CD4-positive, alpha-beta T cell treated with Interleukin-17A for 4 hours (primary cell): ENCODE results near the gene FOXA3.
A peak's percentile ranks its signal among the peaks of the same experiment; 100 is the strongest.
"Not testable (repeated sequence)": the region's sequence is repeated elsewhere in the genome, so short reads cannot be mapped to it uniquely, and the experiment has no call there.

Source experiments
- DNase-seq: peaks from one replicate; pipeline ENCODE4 v3.0.0-alpha.2; 2020; ENCODE audit warnings: mixed read lengths

The FOXA3 gene

DNA sequence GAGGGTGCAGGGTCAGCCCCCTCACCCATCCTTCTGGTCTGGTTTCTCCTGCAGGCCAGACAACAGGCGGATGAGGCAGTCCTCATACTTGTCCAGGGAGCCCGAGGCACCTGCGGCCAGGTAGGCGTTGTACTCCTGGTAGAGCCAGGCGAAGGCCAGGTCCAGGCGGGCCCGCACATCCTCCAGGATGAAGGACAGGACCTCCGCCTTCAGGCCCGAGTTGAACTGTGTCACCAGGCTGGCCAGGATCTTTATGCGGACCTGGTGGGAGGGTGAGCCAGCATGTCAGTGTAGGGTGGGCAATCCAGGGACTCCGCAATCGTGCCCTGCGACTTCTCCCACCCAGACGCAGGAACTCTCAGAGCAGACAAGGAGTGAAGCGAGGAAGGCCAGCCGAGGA, 35.2 kb upstream of the FOXA3 start:
- no peak for DNase-seq

DNA sequence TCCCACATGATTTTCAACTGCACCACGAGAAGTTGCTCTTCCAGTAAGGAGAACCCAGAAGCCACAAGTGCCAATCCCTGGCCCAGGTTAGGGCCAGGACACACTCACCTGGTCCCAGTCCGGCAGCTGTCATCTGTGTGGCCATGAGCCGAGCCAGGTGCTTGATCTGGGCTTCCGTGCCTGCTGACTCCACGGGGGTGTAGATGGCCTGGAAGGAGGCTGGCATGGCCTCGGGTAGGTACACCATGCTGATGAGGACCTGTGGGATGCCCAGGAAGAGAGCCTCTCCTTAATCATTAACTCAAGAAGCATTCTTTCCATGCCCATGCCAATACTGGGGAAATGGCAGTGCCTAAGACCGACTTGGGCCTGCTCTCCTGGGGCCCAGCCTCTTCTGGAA, 29.2 kb upstream of the FOXA3 start:
- no peak for DNase-seq

DNA sequence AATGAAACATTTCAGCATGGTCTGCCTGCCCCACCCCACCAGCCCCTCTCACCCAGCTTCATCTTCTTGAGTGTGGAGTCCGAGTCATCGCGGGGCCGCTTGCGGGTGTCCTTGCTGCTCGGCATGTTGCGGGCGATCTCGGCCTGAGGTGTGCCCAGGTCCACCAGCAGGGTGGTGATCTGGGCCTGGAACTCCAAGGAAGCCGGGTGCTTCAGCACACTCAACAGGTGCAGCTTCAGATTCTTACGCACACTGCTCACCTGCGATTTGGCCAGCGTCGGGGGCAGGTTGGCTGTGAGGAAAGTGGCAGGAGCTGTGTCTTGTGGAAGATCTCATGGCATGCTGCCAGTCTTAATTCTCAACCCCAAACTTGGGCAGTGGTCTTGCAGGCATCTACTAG, 21.9 kb upstream of the FOXA3 start:
- no peak for DNase-seq

DNA sequence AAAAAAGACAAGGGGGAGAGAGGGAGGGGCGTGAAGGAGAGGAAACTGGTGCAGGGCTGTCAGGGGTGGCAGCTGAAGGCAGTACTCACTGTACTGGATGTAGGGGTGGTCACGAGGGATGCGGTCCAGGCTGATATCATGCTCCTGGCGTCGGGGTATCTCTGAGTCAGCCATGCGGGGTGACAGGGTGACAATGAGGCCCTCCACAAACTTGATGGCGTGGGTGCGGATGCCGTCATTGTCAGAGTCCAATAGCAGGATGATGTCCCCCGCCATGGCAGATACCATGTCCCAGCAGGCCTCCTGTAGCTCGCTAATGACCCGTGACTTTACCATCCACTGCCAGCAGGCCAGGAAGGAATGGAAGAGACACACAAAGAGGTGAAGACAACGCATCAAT, 16.5 kb upstream of the FOXA3 start:
- no peak for DNase-seq

DNA sequence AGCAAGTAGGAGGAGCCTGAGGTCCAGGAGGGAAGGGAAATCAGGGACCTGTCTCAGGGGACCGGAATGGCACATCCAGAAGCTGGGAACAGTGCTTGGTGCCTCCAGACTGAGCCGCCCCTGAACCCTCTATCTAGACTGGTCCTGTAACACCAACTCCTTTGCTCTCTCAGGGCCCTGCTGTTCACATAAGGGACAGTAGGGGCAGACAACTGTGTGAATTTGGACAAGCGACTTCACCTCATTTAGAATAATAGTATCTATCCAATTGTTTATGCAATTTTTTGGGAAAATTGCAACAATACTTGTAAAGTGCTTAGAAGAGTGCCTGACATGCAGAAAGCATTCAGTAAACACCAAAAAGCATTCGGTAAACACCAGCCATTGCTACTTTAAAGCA, 15.2 kb upstream of the FOXA3 start:
- DNase-seq = no peak

DNA sequence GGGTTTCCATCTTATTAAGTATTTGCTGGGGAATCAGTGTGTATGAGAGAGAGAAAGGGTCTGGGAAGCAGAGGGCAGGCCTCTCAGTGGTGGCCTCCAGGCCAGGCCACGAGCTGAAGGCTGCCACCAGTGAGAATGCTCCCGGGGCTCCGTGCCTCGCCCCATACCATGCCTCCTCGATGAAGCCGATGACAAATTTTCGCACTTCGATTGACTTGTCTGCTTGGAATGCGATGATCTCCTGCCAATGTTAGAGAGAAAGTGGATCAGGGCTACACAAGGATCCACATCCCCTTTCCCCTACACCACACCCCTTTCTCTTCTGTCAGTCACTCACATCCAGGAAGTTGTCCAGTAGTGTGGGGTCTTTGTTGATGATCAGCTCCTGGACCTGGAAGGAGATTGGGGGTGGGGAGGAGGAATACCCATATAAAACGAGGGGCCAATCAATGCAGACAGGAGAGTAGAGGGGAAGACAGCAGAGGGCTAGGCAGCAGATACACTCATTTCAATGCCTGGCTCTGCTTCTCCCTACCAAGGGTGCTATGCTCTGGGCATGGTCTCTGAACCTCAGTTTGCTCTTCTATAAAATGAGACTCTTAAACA, 11.9 kb upstream of the FOXA3 start:
- DNase-seq = no peak

DNA sequence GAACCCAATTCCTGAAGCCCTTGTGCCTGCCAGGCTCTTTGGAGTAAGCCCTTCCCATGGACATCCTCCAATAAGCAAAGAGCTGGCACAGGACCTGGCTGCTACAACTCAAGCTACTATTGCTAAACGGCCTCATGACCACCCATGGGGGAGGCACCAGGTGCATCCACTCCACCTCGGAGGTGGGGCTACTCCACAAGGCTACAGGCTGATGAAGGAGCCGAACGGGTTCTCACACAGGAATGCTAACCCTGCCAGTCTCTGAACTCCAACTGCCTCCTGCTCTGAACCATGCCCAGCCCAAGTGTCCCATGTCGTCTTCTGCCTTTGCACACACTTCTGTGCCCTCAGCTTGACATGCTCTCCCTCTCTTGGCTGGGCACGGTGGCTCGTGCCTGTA, 11.1 kb upstream of the FOXA3 start:
- no peak for DNase-seq

DNA sequence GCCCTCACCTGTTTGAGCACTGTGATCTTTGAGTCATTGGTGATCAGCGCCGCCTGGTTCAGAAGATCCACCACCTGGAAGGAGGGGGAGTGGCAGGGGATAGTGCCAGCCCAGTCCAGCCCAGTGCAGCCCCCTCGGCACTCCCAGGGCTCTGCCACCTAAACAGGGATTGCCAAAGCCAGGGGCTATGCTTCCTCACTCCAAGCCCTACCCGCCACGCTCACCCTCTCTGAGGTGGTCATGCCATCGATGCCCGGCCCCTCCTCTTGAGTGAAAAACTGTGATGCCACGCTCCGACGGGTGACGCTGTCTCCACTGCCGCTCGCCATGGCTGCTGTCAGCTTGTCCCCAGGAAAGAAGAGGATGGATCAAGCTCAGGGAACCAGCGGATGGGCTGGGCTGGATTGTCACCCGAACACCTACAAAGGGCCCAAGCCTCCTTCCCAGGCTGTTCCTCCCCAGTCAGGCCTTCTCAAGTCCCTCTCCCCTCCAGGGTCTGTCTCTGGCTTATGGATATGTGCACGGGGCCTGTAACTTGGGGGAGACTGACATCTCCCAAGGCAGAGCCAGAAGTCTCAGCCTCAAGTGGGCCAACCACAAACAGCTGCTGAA, 9.9 kb upstream of the FOXA3 start:
- DNase-seq = no peak

DNA sequence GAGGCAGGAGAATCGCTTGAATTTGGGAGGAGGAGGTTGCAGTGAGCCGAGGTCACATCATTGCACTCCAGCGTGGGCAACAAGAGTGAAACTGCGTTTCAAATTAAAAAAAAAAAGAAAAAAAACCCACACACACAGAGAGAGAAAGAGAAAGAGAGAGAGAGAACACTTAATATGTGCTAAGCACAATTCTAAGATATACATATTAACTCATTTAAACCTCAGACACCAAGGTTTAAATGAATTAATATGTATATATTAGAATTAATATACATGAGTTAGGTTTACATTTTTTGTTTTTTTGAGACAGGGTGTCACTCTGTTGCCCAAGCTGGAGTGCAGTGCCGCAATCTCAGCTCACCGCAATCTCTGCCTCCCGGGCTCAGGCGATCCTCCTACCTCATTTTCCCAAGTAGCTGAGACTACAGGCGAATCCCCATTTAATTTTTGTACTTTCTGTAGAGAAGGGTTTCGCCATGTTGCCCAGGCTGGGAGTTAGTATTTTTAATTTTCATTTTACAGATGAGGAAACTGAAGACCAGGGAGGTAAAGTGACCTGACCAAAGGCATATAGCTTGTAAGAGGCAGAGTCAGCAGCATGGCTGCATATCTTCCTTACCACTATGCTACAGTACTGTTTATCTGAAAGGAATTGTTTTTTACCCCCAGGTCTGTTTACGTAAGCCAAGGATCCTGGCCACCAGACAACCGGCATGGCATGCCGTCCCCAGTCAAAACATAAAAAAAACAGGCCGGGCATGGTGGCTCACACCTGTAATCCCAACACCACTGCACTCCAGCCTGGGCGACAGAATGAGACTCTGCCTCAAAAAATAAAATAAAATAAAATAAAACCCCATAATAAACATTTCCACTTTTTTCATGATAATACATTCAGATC, 3.5 kb upstream of the FOXA3 start:
- DNase-seq = no peak

DNA sequence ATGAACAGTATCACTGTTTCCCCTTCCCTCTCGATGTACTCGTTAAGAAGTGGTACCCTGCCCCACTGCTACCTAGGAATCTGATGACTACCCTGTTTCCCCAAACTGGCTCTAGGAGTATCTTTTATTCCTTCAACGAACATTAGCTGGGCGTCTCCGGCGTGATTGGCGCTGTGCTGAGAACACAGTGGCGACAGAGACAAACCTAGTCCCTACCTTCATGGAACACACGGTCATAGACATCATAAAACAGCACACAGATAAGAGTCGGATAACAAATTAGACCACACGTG, 1.9 kb upstream of the FOXA3 start:
- DNase-seq = no peak

DNA sequence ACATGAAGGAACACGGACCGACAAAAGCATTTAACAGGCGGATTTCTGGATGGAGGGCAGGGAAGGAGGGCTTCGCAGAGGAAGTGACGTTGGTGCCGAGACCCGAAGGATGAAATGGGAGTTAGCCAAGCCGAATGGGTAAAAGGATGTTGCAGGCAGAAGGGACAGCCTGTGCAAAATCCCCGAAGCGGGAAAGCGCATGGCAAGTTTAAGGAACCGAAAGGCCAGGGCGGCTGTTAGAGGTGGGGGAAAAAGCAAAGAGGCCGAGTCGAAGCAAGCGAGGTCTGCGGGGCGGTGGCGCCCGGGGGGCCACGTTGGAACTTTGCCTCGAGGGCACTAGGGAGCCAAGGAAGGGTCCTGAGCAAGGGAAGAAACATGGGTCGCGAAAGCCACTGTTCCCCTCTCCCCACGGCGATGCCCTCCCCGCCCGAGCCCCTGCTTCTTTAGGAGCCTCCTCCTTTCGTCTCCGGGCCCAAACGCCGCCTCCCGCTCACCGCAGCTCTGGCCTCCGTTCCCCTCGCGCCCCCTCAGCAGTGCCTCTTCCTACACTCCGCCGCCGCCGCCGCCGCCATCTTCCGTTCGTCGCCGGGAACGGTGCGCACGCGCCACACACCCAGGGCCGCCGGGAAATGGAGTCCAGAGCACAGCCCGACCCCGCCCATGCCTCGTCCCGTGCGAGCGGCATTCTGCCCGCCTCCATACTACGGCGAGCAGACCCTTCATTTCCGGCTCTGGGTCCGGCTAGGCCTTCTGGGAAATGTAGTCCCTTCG, 1.4 kb upstream of the FOXA3 start, which contains the start of gene SYMPK:
Gene SYMPK (minus strand): TSS at position 584 of the 771 bp plus-strand sequence. CDS start 8,652 bp downstream, outside the sequence.
- peak; percentile 99 for DNase-seq

DNA sequence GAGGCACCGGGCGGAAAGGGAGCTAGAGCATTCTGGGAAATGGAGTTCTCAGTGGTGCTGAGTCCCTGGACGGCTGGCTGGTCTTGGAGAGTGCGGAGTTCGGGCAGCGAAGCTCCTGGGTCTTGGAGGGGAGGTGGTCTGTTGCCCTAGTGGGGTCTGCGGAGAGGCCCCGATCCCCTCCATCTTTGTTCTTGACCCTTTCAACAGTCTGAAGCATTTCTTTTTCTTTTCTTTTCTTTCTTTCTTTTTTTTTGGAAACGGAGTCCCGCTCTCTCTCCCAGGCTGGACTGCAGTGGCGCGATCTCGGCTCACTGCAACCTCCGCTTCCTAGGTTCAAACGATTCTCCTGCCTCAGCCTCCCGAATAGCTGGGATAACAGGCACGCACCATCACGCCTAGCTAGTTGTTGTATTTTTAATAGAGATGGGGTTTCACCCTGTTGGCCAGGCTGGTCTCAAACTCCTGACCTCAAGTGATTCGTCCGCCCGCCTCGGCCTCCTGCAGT, 739 bp upstream of the FOXA3 start:
- no peak for DNase-seq

DNA sequence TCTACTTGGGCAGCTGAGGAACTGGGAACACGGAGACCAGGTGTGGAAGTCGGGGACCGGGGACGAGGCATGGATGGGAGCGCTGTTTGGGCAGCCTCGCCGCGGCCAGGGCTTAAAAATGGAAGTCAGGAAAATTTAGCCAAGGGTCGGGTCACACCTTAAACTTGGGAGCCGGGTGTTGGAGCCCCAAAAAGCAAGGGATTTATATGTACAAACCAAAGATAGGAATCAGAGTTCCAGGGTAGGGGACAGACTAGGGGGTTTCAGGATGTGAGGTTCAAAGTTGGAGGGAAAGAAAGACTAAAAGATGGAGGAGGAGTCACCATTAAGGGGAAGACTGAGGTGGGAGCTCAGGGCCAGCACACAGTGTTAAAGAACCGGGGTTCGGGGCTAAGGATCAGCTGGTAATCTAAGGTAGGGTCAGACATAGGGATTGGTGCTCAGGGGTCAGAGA, 530 bp downstream of the FOXA3 start:
- no peak for DNase-seq

DNA sequence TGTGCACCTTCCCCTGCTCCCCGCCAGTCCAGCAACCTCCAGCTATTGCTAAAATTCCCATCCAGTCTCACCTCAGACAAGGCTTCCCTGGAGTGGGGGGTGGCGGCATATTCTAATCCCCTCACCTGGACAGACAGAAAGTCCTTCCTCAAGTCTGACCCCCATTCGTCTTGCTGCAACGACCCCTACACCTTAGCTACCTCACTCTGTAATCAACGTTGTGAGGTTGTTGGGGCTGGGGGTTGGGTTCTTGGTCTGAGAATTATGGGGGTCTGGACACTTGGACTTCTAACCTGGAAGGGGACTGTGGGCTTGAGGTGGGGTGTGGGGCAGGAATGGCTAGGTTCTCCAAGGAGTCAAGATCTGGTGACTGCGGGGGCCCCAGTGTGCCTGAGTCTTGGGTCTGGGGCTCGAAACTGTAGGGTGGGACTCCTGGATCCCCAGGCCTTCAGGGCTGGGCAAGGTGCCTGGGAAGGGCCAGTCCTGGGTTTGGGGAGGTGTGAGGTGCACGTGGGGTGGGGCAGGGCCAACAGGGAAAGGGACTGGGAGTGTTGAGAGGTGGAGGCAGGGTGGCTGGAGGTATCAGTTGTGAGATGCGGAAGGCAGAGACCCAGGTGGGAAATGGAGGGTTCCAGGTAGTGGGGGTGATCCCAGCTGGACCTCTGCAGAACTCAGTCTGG, 1.3 kb downstream of the FOXA3 start:
- no peak for DNase-seq

DNA sequence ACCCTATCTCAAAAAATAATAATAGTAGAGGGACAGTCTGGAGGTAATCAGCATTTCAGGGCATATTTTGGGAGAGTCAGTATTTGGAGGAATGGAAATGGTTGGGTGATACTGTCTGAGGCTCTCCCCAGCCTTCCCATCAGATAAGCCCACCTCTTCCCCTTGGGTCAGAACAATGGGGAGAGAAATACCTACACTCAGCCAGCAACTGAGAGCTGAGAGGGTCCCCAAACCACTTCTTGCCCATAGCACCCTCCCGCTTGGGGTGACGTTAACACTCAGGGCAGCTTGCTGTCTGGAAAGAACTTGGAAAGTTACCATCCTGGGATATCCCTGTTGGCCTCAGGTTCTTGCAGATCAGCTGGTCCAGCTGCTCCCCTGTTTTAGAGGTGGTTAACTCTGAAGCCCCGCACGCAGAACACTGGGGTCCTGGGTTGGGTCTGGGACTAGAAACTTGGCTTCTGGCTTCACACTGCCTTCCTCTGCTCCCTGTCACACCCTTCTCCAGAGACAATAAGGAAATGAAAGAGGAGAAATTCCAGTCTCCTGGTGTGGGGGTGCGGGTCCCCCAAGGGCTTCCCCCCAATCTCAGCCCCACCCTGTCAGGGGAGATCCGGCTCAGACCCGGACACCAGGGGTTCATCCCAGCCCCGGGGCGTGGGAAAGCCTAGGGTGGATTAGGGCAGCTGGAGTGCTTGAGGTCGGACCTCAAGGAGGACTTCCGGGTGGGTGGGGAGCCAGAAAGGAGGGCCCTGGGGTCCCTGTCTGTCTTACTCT, 2.5 kb downstream of the FOXA3 start:
- no peak for DNase-seq

DNA sequence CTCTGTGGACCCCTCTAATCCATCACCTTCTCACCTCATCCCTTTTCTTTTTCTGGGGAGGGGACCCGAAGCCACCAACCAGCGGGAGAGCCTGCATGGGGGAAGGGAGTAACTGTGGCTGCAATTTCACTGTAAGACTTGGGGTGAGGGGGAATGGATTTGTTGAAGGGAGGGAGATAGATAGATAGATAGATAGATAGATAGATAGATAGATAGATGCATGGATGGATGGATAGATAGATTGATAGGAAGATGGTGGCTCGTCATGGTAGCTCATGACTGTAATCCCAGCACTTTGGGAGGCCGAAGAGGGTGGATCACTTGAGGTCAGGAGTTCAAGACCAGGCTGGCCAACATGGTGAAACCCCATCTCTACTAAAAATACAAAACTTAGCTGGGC, 3.1 kb downstream of the FOXA3 start:
- not testable (repeated sequence) for DNase-seq

DNA sequence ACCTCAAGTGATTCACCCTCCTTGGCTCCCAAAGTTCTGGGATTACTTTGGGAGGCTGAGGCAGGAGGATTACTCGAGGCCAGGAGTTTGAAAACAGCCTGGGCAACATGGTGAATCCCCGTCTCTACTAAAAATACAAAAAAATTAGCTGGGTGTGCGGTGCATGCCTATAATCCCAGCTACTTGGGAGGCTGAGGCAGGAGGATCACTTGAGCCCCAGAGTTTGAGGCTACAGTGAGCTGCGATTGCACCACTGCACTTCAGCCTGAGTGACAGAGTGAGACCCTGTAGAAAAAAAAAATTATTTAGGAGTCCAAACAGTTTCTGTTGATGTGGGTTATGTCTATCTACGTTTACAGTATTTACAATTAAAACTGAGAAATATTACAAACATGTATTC, 6.7 kb downstream of the FOXA3 start:
- DNase-seq = no peak

DNA sequence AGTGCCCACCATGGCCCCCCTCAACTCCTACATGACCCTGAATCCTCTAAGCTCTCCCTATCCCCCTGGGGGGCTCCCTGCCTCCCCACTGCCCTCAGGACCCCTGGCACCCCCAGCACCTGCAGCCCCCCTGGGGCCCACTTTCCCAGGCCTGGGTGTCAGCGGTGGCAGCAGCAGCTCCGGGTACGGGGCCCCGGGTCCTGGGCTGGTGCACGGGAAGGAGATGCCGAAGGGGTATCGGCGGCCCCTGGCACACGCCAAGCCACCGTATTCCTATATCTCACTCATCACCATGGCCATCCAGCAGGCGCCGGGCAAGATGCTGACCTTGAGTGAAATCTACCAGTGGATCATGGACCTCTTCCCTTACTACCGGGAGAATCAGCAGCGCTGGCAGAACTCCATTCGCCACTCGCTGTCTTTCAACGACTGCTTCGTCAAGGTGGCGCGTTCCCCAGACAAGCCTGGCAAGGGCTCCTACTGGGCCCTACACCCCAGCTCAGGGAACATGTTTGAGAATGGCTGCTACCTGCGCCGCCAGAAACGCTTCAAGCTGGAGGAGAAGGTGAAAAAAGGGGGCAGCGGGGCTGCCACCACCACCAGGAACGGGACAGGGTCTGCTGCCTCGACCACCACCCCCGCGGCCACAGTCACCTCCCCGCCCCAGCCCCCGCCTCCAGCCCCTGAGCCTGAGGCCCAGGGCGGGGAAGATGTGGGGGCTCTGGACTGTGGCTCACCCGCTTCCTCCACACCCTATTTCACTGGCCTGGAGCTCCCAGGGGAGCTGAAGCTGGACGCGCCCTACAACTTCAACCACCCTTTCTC, 8.2 kb downstream of the FOXA3 start:
- no peak for DNase-seq

DNA sequence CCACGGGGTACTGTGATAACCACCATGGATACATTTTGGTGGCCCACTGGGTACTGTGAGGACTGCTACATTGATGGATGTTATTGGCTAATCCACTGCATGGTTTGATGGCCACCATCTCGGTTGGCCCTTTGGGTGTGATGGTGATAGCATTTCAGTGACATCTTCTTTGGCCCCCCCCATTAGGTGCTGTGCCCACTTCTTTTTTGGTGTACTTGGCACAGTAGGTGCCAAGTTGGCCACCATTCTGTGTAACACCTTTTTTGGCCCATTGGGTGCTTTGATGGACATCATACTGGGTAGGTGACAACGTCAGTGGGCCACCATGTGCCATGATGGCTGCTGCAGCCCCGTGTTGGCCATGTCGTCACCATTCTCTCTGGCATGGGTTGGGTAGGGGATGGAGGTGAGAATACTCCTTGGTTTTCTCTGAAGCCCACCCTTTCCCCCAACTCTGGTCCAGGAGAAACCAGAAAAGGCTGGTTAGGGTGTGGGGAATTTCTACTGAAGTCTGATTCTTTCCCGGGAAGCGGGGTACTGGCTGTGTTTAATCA, 9.2 kb downstream of the FOXA3 start:
- DNase-seq = no peak

DNA sequence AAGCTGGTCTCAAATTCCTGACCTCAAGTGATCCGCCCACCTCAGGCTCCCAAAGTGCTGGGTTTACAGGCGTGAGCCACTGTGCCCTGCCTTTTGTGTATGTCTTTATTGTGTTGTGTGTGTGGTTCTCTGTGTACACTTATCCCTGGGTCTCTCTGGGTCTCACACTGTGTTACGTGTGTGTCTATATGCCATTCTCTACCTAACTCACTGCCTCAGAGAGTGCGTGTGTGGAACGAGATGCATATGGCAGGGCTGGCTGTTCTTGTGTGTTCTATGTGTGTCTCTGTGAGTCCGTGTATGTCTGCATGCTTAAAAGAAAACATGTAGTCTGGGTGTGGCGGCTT, 10.5 kb downstream of the FOXA3 start:
- DNase-seq = no peak

DNA sequence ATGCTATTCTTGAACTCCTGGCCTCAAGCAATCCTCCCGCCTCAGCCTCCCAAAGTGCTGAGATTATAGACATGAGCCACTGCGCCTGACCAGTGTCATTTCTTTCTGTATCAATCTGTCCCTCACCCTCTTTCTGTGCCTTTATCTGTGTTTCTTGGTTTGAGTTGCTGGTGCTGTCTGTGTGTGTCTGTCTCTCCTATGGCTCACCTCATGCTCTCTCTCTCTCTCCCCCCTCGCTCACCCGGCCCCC, 12.0 kb downstream of the FOXA3 start:
- no peak for DNase-seq
